HG03460 (cell line): ENCODE results near the gene TRANK1.
"Not testable (repeated sequence)": the region's sequence is repeated elsewhere in the genome, so short reads cannot be mapped to it uniquely, and the experiment has no call there.

ENCODE experiments used
- ATAC-seq: cut with Tn5 transposase; IDR thresholded peaks from one replicate; pipeline ENCODE4 v1.9.1; 2021; ENCODE audit not compliant: unreplicated experiment

The TRANK1 gene

DNA sequence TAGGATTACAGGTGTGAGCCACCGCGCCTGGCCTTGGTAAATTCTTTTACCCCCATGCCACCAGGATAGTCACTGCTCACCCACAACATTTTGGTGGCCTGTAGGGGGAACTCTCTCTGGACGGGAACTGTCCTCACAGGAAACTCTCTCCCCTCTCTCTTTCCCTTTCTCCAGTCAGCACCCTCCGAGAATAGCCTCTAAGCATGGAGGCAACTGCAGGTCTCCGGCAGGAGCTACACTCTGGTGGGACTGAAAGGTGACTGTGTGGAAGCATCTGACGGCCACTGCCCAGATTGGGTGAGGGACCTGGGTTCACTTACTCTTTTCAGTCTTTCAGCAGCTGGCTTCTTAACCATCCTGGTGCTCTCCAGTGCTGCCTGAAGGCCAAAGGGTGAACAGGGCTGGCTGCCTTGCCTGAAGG, 21.3 kb downstream of the TRANK1 start:
- ATAC-seq = no peak

DNA sequence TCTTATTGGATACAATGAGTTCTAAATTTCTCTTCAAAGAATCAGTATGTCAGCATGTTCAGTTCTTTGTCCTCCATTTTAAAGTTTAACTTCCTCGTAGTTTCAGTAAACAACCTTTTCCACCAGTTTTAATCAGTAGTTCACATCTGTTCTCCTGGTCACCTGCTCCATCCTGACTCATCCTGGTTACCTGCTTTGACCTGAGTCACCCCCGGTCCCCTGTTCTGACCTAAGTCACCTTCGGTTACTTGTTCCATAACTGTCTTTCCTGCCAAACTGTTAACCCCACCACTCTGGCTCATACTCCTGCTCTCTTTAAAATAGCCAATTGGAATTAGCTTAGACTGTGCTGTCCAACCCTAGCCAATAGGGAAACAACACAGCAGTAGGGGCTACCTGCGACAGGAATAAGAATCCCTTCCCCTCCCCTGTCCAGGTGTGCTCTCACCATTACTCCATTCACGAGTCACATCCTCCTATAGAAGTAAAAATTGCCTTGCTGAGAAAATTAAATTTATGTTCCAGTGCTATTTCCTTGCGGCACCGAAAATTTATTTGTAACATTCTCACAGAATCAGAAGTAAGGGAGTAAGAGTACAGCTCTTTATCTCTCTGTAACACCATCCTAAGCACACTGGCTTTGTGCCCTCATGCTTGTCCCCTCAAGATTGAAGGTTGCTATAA, 23.8 kb downstream of the TRANK1 start:
- no peak for ATAC-seq

DNA sequence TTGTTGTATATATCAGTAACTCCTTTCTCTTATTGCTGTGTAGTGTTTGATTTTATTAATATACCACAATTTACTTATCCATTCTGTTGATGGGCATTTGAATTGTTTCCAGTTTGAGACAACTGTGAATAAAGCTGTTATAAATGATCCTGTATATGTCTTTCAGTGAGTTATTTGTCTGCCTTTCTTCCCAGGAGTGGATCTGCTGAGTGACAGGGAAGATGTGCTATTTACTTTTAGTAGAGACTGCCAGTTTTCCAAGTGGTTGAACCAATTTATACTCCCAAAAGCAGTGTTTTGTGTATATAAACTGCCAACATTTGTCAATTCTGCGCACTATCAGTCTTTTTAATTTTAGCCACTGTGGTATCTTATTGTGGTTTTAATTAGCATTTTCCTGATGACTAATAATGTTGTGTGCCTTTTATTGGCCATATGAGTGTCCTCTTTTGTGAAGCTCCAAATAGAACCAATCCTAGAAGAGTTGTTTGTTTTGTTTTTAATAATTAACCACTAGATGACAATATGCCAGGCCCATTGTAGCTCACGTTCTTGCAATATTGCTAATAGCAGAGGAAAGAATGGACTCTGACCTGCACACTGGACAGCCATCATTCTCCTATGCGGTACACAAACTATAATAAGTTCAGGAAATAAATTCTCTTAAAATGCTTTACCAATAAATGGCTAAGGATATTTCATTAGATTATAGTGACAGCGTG, 25.3 kb downstream of the TRANK1 start:
- no peak for ATAC-seq

GRCh38 chr3:36918050-36918449, 26.8 kb downstream of the TRANK1 start:
- peak; percentile 87 for ATAC-seq

DNA sequence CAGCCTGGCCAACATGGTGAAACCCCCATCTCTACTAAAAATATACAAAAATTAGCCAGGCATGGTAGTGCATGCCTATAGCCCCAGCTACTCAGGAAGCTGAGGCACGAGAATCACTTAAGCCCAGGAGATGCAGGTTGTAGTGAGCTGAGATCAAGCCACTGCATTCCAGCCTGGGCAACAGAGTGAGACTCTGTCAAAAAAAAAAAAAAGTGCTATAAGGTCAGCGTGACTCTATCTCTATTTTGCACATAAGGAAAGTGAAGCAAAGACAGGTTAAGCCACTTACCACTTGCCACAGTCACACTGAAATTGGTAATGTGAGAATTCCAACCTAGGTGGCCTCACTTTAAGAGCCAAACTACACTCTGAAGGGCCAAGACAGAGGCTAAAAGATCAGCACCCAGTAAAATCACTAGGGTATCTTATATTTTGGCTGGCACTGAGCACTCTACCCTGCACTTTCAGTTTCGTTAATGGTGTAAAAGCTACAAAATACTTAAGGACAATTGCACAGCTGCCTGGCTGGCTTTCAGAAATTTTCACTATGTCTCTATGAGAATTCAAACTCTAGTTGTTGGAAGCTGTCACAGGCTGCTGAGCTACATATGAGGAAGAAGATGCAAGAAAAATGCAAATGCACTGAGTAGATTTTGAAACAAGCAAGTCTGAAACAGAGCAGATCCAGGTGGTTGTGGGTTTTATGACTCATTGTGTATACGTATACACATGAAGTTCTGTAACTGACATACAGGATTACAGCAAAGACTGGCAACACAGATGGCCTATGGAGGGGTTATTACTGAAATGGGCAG, 32.7 kb downstream of the TRANK1 start:
- ATAC-seq = peak; percentile 93

GRCh38 chr3:36909666-36910065, 35.2 kb downstream of the TRANK1 start:
- no peak for ATAC-seq

- ATAC-seq = no peak
Observed at GRCh38 chr3:36909181-36909580, 35.7 kb downstream of the TRANK1 start.

- no peak for ATAC-seq
Observed at GRCh38 chr3:36908647-36909180, 36.1 kb downstream of the TRANK1 start.

DNA sequence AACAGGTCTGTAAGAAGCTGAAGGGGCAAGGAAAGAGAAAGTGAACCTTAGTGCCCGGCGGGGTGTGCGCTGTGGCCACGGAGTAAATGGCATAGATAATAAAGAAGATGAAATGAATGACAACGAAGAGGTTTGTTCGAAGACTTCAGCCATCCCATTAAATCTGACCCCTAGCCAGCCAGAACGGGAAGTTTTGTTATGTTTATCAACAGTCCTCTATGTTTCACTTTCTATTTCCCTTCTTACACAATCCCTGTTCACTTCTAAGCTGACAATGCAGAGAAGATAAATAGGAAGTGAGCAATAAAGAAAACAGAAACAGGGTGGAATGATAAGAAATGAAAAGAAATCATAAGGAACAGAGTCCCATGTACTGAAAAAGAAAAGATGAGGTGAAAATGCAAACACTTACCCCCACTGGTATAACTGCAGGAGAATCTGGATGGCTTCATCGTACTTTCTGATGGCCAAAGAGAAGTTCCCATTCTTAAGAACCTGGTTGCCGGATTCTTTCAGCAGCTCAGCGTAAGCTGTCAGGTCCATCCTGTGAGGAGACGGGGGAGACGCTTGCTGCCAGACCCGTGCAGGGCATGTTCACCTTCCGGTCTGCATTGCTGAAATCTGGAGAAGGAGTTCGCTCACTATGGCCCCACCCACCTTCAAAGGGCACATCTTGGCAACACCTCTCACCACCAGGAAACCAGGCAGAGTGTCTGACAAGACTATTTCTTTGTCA, 36.8 kb downstream of the TRANK1 start:
- peak; percentile 25 for ATAC-seq

DNA sequence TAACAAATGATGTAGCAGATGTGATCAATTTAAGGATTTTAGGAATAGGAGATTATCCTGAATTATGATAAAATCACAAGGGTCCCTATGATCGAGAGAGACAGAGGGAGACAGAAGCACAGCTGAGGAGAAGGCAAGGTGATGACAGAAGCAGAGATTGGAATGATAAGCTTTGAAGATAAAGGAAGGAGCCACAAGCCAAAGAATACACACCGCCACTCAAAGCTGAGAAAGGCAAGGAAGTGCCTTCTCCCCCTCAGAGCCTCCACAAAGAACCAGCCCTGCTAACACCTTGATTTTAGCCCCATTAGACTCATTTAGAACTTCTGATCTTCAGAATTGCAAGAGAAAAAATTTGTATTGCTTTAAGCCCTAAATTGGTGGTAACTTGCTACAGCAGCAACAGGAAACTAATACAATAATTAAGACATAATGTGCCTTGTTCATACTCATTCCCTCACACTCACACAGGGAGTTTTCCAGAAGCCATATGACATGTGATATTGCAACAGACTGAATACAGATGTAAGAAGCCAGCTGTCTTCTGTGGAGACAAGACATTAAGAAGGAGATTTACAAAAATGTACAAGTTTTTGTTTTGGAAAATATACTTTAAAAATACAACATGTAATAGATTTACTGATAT, 38.2 kb downstream of the TRANK1 start:
- no peak for ATAC-seq

DNA sequence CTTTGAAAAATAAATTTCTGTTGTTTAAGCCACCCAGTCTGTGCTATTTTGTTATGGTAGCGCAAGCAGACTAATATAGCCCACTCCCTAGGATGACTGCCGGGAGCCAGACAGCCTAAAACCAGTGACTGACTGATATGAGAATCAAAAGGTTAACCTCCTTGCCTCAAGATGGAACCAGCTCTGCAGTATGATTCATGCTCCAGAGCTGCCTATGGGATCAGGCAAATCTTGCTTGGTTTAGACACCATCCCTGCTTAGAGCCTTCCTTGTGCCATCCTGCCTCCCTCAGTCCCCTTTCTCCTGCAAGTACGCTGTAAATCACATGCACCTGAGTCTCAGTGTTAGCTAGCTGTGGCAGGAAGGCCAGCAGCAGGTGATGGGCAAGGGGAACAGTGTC, 39.3 kb downstream of the TRANK1 start:
- ATAC-seq = no peak

DNA sequence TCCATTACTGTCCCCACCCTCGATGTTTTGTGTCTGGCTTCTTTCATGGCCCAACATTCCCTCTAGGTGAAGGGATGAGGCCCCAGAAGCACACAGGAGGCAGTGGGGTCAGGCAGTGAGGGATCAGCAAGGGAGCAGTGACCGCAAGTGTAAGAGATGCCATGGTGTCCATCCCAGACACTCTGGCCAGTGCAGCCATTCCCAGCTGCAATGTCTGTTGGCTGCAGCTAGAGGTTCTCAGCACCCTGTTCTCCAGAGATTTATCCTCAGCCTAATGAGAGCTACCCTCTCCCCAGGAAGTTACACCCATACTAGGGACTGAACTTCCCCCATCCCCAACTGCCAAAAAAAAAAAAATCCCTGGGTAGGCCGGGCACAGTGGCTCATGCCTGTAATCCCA, 40.2 kb downstream of the TRANK1 start:
- ATAC-seq = no peak

DNA sequence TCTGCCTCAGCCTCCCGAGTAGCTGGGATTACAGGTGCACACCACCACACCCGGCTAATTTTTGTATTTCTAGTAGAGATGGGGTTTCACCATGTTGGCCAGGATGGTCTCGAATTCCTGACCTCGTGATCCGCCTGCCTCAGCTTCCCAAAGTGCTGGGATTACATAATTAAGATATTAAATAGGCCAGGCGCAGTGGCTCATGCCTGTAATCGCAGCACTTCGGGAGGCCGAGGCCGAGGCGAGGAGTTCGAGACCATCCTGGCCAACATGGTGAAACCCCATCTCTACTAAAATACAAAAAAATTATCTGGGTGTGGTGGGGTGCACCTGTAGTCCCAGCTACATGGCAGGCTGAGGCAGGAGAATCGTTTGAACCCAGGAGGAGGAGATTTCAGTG, 40.8 kb downstream of the TRANK1 start:
- not testable (repeated sequence) for ATAC-seq

GRCh38 chr3:36903119-36903882, 41.6 kb downstream of the TRANK1 start:
- ATAC-seq = no peak

- ATAC-seq = no peak
Observed at GRCh38 chr3:36901588-36901987, 43.3 kb downstream of the TRANK1 start.

- ATAC-seq = no peak
Observed at GRCh38 chr3:36900474-36901443, 44.1 kb downstream of the TRANK1 start.

GRCh38 chr3:36895496-36896409, 49.1 kb downstream of the TRANK1 start:
- ATAC-seq = no peak
